T-helper 17 cell (primary cell): Measurements from ENCODE around the gene ATG4C. TPM values are rescaled to one million over a fixed set of nuclear protein-coding genes. Genes with fewer than 3 reads are reported as not detected.

Source experiments
- ATAC-seq: fragments of 150-1000 bp; cut with Tn5 transposase; 2 replicates; pipeline ENCODE4 v1.10.0; 2021; ENCODE audit warnings: mild to moderate bottlenecking, moderate library complexity
- DNase-seq, 3 donors: peaks; one replicate each; pipeline versions ENCODE4 v3.0.0 to v3.0.0-alpha.2; 2020 to 2021
- H3K9me3 ChIP-seq: one replicate; pipeline ENCODE4 v1.7.0; 2013; ENCODE audit warnings: low read length, mild to moderate bottlenecking; ENCODE audit not compliant: control insufficient read depth, poor library complexity, severe bottlenecking
- H3K27ac Mint-ChIP-seq: one replicate; pipeline ENCODE4 v1.8.0; 2022; ENCODE audit warnings: mild to moderate bottlenecking, moderate library complexity, mixed read lengths
- H3K27me3 Mint-ChIP-seq: one replicate; pipeline ENCODE4 v1.8.0; 2022; ENCODE audit warnings: mixed read lengths
- H3K36me3 Mint-ChIP-seq: one replicate; pipeline ENCODE4 v1.8.0; 2022; ENCODE audit warnings: low read depth, mixed read lengths
- H3K4me1 Mint-ChIP-seq: one replicate; pipeline ENCODE4 v1.8.0; 2022; ENCODE audit warnings: mild to moderate bottlenecking, mixed read lengths
- H3K4me3 Mint-ChIP-seq: one replicate; pipeline ENCODE4 v1.8.0; 2022; ENCODE audit warnings: mild to moderate bottlenecking, moderate library complexity, mixed read lengths
- total RNA-seq, 4 donors: library from RNA in 2 of 4; stranded (reverse) in 2 of 4; gene quantifications; one replicate each; pipeline ENCODE4 v1.2.3 and lab custom pipeline; 2022 to 2026

The ATG4C gene
- total RNA-seq, 2 donors from 2014 or later = 5.3 to 7.2 TPM

DNA sequence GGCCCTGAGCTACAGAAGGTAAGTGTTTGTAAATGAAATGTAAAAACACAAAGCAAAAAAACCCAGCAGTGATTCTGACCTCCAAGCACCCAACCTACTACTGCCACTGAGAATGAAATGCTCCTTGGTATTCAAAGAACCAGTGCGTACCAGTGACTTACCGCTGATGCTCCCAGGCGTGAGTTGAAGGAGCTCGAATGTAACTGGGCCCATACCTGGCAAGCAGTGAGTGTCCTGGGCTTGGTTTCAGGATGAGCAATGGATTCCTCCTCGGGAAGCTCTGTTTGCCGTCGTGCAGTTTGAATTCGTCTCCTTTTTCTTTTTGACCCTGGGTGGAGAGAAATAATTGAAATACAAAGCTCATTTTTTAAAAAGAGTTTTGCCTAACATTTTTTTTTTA is 121.9 kb downstream of the ATG4C start:
- no peak overlapping the region for H3K4me3 Mint-ChIP-seq
- H3K27ac Mint-ChIP-seq = no peak overlapping the region
- DNase-seq (no peak), ATAC-seq (no peak)
- H3K9me3 ChIP-seq = no peaks in the 10 kb centered on the region
- peaks cover 3% of the 10 kb centered on the region for H3K36me3 Mint-ChIP-seq
- H3K4me1 Mint-ChIP-seq = peaks cover 6% of the 10 kb centered on the region
- H3K27me3 Mint-ChIP-seq = peaks cover 9% of the 10 kb centered on the region

- Mint-ChIP-seq H3K36me3 (peaks cover 3% of the 10 kb centered on the region), H3K4me3 (no peak overlapping the region), H3K4me1 (peaks cover 6% of the 10 kb centered on the region), H3K27me3 (peaks cover 9% of the 10 kb centered on the region), H3K27ac (no peak overlapping the region)
- no peaks in the 10 kb centered on the region for H3K9me3 ChIP-seq
- DNase-seq (no peak), ATAC-seq (no peak)
Measured at GRCh38 chr1:62906428-62906886, 122.5 kb downstream of the ATG4C start.

DNA sequence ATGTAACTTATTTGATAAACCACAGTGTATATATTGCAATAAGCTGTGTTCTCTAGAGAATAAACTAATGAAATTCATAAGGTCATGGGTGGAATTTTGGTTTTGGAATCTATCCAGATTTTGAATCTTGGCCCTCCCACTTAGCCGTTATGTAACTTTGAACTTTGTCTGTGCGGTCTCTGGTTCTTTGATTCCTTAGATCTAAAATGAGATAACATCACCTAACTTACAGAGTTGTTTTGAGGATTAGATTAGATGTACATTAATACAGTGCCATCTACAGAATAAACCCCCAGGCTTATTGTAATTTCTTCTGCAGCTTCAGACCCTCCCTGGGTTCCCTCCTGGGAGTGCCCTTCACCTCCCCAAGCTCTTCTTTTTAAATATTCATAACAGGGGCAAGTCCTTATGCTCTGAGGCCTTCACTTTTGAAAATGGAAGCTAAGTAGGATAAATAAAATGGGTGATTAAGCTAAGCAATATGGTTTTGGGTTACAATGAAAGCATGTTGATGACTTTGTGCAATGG is 124.3 kb downstream of the ATG4C start:
- peak; percentile 47 for ATAC-seq
- Mint-ChIP-seq H3K36me3 (peaks cover 3% of the 10 kb centered on the region), H3K27ac (no peak overlapping the region), H3K4me3 (no peak overlapping the region), H3K27me3 (peaks cover 13% of the 10 kb centered on the region), H3K4me1 (peaks cover 6% of the 10 kb centered on the region)
- no peaks in the 10 kb centered on the region for H3K9me3 ChIP-seq
- no peak for DNase-seq

DNA sequence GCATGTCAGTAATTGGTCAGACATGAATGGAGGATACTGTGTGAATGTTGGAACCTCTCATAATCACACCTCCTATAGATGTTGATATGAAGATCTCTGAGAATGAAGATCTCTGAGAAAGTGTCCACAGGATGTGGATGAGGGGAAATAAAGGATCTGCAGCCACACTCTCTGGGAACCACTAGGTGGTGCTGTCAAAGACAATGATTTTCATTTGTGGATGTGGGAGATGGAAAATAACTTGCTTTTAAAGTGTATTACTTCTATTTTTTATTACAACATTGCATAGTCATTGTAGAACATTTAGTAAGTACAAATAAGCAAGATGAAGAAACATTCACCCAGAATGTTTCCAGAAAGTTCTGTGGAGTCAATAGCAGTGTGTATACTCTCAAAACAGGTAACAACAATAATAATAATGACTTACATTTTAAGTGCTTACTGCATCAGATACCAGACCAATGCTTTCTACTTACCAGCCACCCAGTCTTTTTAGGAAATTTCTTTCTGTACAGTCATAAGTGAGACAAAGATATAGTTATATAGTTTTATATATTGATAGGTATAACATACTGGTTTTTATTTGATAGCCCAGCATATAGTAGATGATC is 128.2 kb downstream of the ATG4C start:
- peaks cover 3% of the 10 kb centered on the region for H3K36me3 Mint-ChIP-seq
- H3K9me3 ChIP-seq = no peaks in the 10 kb centered on the region
- H3K27ac Mint-ChIP-seq = no peak overlapping the region
- ATAC-seq = no peak
- H3K4me3 Mint-ChIP-seq = no peak overlapping the region
- peaks cover 6% of the 10 kb centered on the region for H3K4me1 Mint-ChIP-seq
- DNase-seq = no peak
- H3K27me3 Mint-ChIP-seq = peaks cover 28% of the 10 kb centered on the region

Other genes with a start within 250 kb of the ATG4C start
- gene ANGPTL3, start 186.6 kb upstream of the ATG4C start, total RNA-seq = not detected
- 1 to 10 TPM; 7.8 to 8.8 TPM for gene DOCK7, start 95.7 kb upstream of the ATG4C start, total RNA-seq